ENCODE results near the gene MFSD11.
A peak's percentile ranks its signal among the peaks of the same experiment; 100 is the strongest.

MFSD11 gene

GRCh38 chr17:76824093-76824492 is 86.2 kb downstream of the MFSD11 start:
- no peaks in the 10 kb centered on the region for H4K20me1 ChIP-seq (ENCODE audit: control insufficient read depth, insufficient read depth, low read depth, low read length)
- H3K9me2 ChIP-seq (replicated peaks; ENCODE audit: control insufficient read depth, low read length) = no peaks in the 10 kb centered on the region
- H3K4me3 ChIP-seq (ENCODE audit: low read length) = no peak overlapping the region
- no peaks in the 10 kb centered on the region for H3K79me2 ChIP-seq (ENCODE audit: control insufficient read depth, low read length)
- no peaks in the 10 kb centered on the region for H3K27me3 ChIP-seq (ENCODE audit: control insufficient read depth, low read length)
- no peak for TF ChIP-seq EZH2phosphoT487 (IDR thresholded peaks at IDR 0.05; ENCODE audit: borderline replicate concordance, low read length)
- TF ChIP-seq CTCF (IDR thresholded peaks at IDR 0.05; ENCODE audit: low read depth, low read length, poor library complexity, severe bottlenecking) = no peak
- no peaks in the 10 kb centered on the region for H3K9me3 ChIP-seq (ENCODE audit: control insufficient read depth, insufficient read depth, low read length)
- H3K36me3 ChIP-seq (ENCODE audit: control insufficient read depth, low read length) = no peaks in the 10 kb centered on the region
- H3K4me1 ChIP-seq (ENCODE audit: control insufficient read depth, low read length) = peaks cover 44% of the 10 kb centered on the region
- no peak overlapping the region for H3K27ac ChIP-seq (ENCODE audit: low read depth, low read length)
- H3F3A ChIP-seq (ENCODE audit: control insufficient read depth, insufficient read depth) = no peaks in the 10 kb centered on the region
- H3K4me2 ChIP-seq (ENCODE audit: low read length) = no peak overlapping the region

GRCh38 chr17:76826330-76827068 is 88.6 kb downstream of the MFSD11 start:
- H3K4me3 ChIP-seq (ENCODE audit: low read length) = peak overlapping the region; percentile 37
- H3K27ac ChIP-seq (ENCODE audit: low read depth, low read length) = no peak overlapping the region
- H3K4me2 ChIP-seq (ENCODE audit: low read length) = peak overlapping the region; percentile 38
- H4K20me1 ChIP-seq (ENCODE audit: control insufficient read depth, insufficient read depth, low read depth, low read length) = no peaks in the 10 kb centered on the region
- no peaks in the 10 kb centered on the region for H3K36me3 ChIP-seq (ENCODE audit: control insufficient read depth, low read length)
- no peaks in the 10 kb centered on the region for H3K9me3 ChIP-seq (ENCODE audit: control insufficient read depth, insufficient read depth, low read length)
- no peaks in the 10 kb centered on the region for H3K9me2 ChIP-seq (replicated peaks; ENCODE audit: control insufficient read depth, low read length)
- H3K4me1 ChIP-seq (ENCODE audit: control insufficient read depth, low read length) = peaks cover 38% of the 10 kb centered on the region
- TF ChIP-seq EZH2phosphoT487 (IDR thresholded peaks at IDR 0.05; ENCODE audit: borderline replicate concordance, low read length) = no peak
- no peak for TF ChIP-seq CTCF (IDR thresholded peaks at IDR 0.05; ENCODE audit: low read depth, low read length, poor library complexity, severe bottlenecking)
- H3K79me2 ChIP-seq (ENCODE audit: control insufficient read depth, low read length) = no peaks in the 10 kb centered on the region
- H3F3A ChIP-seq (ENCODE audit: control insufficient read depth, insufficient read depth) = no peaks in the 10 kb centered on the region
- peaks cover 6% of the 10 kb centered on the region for H3K27me3 ChIP-seq (ENCODE audit: control insufficient read depth, low read length)

- Histone ChIP-seq H3K4me3 (ENCODE audit: low read length) (no peak overlapping the region), H3K27ac (ENCODE audit: low read depth, low read length) (no peak overlapping the region), H3K4me1 (ENCODE audit: control insufficient read depth, low read length) (peaks cover 38% of the 10 kb centered on the region), H3K9me3 (ENCODE audit: control insufficient read depth, insufficient read depth, low read length) (no peaks in the 10 kb centered on the region), H3F3A (ENCODE audit: control insufficient read depth, insufficient read depth) (no peaks in the 10 kb centered on the region), H3K79me2 (ENCODE audit: control insufficient read depth, low read length) (no peaks in the 10 kb centered on the region), H3K36me3 (ENCODE audit: control insufficient read depth, low read length) (no peaks in the 10 kb centered on the region), H3K4me2 (ENCODE audit: low read length) (no peak overlapping the region), H3K27me3 (ENCODE audit: control insufficient read depth, low read length) (peaks cover 6% of the 10 kb centered on the region), H4K20me1 (ENCODE audit: control insufficient read depth, insufficient read depth, low read depth, low read length) (no peaks in the 10 kb centered on the region), H3K9me2 (replicated peaks; ENCODE audit: control insufficient read depth, low read length) (no peaks in the 10 kb centered on the region)
- no peak for TF ChIP-seq CTCF (IDR thresholded peaks at IDR 0.05; ENCODE audit: low read depth, low read length, poor library complexity, severe bottlenecking)
Observed at GRCh38 chr17:76827736-76828135, 89.8 kb downstream of the MFSD11 start.
